Natural killer cell (primary cell): ENCODE data around the gene PATJ. TPM values are rescaled to one million over a fixed set of nuclear protein-coding genes. Genes with fewer than 3 reads are reported as not detected.

Experiments
- ATAC-seq, 3 donors: fragments of 150-1000 bp in 2 of 3; fragments of 200-7000 bp in 1 of 3; cut with Tn5 transposase; 1 replicate in 1 of 3; 2 replicates in 2 of 3; pipeline ENCODE4 v1.10.0; 2021; ENCODE audit warnings: mild to moderate bottlenecking in 2 of 3, moderate library complexity in 2 of 3
- DNase-seq, 2 donors: peaks; one replicate each; pipeline versions ENCODE4 v3.0.0 to v3.0.0-alpha.2; 2013 to 2021; ENCODE audit warnings: mixed read lengths in 1 of 2
- H3K27ac ChIP-seq: one replicate; pipeline ENCODE4 v1.5.1; 2013; ENCODE audit warnings: mild to moderate bottlenecking, low read length
- H3K27me3 ChIP-seq: one replicate; pipeline ENCODE4 v1.6.1; 2013; ENCODE audit warnings: low read length; ENCODE audit not compliant: control insufficient read depth, insufficient read depth
- H3K36me3 ChIP-seq: one replicate; pipeline ENCODE4 v1.6.1; 2013; ENCODE audit warnings: low read length; ENCODE audit not compliant: control insufficient read depth, insufficient read depth
- H3K4me1 ChIP-seq: one replicate; pipeline ENCODE4 v1.6.1; 2013; ENCODE audit warnings: low read length; ENCODE audit not compliant: control insufficient read depth, insufficient read depth
- H3K4me3 ChIP-seq: one replicate; pipeline ENCODE4 v1.5.1; 2013; ENCODE audit warnings: low read length
- H3K9me3 ChIP-seq: one replicate; pipeline ENCODE4 v1.6.1; 2013; ENCODE audit warnings: low read length; ENCODE audit not compliant: control insufficient read depth, insufficient read depth
- H3K27ac Mint-ChIP-seq, 2 donors: one replicate each; pipeline ENCODE4 v1.8.0; 2022; ENCODE audit warnings: mild to moderate bottlenecking in 2 of 2, mixed read lengths in 2 of 2, moderate library complexity in 1 of 2
- H3K27me3 Mint-ChIP-seq, 2 donors: one replicate each; pipeline ENCODE4 v1.8.0; 2022; ENCODE audit warnings: low read depth in 2 of 2, mixed read lengths in 2 of 2
- H3K36me3 Mint-ChIP-seq: one replicate; pipeline ENCODE4 v1.8.0; 2022; ENCODE audit warnings: mixed read lengths
- H3K4me1 Mint-ChIP-seq, 2 donors: one replicate each; pipeline ENCODE4 v1.8.0; 2022; ENCODE audit warnings: mixed read lengths in 2 of 2
- H3K4me3 Mint-ChIP-seq: one replicate; pipeline ENCODE4 v1.8.0; 2022; ENCODE audit warnings: mild to moderate bottlenecking, moderate library complexity, mixed read lengths
- H3K9me3 Mint-ChIP-seq, 2 donors: one replicate each; pipeline ENCODE4 v1.8.0; 2022; ENCODE audit warnings: mixed read lengths in 2 of 2
- WGBS: methylation state at CpG from one replicate; pipeline ENCODE4 v1.1.7; 2013; ENCODE audit warnings: missing lambda C conversion rate; ENCODE audit not compliant: insufficient coverage; 5-methylcytosine and 5-hydroxymethylcytosine counted together
- intact Hi-C: fragments of 100-400 bp; cut with micrococcal nuclease; formaldehyde crosslinking; loops from one replicate; pipeline ENCODE4 v1.14.2; 2022
- total RNA-seq, 4 donors: library from RNA; stranded (reverse); fragments of 120-200 nt in 1 of 4; gene quantifications; one replicate each; pipeline versions ENCODE4 v1.2.3 to v1.2.4, GENCODE V29; 2013 to 2022
- TF ChIP-seq, protein P1 (sequence below): fragments of 200-600 bp; IDR thresholded peaks from one replicate; pipeline ENCODE4 v1.8.0; 2022; ENCODE audit warnings: antibody characterized with exemption

The PATJ gene
- total RNA-seq, 3 donors from 2014 or later (not counting 1 experiment from before 2014, with no cell fraction given), result 15.0 to 18.5 (median 16.7) TPM

DNA sequence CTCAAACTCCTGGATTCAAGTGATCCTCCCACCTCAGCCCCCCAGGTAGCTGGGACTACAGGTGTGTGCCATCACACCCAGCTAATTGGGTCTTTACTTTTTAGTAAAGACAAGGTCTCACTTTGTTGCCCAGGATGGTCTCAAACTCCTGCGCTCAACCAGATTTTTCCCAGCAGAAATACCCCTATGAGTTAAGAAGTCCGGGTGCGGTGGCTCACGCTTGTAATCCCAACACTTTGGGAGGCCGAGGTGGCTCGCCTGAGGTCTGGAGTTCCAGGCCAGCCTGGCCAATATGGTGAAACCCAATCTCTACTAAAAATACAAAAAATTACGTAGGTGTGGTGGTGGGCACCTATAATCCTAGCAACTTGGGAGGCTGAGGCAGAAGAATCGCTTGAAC lies 445.8 kb downstream of the PATJ start:
- TF ChIP-seq, protein P1, sequence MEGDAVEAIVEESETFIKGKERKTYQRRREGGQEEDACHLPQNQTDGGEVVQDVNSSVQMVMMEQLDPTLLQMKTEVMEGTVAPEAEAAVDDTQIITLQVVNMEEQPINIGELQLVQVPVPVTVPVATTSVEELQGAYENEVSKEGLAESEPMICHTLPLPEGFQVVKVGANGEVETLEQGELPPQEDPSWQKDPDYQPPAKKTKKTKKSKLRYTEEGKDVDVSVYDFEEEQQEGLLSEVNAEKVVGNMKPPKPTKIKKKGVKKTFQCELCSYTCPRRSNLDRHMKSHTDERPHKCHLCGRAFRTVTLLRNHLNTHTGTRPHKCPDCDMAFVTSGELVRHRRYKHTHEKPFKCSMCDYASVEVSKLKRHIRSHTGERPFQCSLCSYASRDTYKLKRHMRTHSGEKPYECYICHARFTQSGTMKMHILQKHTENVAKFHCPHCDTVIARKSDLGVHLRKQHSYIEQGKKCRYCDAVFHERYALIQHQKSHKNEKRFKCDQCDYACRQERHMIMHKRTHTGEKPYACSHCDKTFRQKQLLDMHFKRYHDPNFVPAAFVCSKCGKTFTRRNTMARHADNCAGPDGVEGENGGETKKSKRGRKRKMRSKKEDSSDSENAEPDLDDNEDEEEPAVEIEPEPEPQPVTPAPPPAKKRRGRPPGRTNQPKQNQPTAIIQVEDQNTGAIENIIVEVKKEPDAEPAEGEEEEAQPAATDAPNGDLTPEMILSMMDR, result no peak
- Mint-ChIP-seq H3K9me3 (no peaks in the 10 kb centered on the region), H3K27ac (no peak overlapping the region), H3K36me3 (no peaks in the 10 kb centered on the region), H3K27me3 (peaks cover 1 to 3% of the 10 kb centered on the region in 2 donors), H3K4me3 (no peak overlapping the region), H3K4me1 (no peaks in the 10 kb centered on the region)
- Histone ChIP-seq H3K4me1 (no peaks in the 10 kb centered on the region), H3K36me3 (no peaks in the 10 kb centered on the region), H3K27me3 (no peaks in the 10 kb centered on the region), H3K9me3 (no peaks in the 10 kb centered on the region), H3K4me3 (no peak overlapping the region), H3K27ac (no peak overlapping the region)
- no peak for ATAC-seq
- DNase-seq, result no peak
- intact Hi-C loops, result no loop called here
- WGBS, result 92% methylated on average over 7 of the region's 8 CpGs

DNA sequence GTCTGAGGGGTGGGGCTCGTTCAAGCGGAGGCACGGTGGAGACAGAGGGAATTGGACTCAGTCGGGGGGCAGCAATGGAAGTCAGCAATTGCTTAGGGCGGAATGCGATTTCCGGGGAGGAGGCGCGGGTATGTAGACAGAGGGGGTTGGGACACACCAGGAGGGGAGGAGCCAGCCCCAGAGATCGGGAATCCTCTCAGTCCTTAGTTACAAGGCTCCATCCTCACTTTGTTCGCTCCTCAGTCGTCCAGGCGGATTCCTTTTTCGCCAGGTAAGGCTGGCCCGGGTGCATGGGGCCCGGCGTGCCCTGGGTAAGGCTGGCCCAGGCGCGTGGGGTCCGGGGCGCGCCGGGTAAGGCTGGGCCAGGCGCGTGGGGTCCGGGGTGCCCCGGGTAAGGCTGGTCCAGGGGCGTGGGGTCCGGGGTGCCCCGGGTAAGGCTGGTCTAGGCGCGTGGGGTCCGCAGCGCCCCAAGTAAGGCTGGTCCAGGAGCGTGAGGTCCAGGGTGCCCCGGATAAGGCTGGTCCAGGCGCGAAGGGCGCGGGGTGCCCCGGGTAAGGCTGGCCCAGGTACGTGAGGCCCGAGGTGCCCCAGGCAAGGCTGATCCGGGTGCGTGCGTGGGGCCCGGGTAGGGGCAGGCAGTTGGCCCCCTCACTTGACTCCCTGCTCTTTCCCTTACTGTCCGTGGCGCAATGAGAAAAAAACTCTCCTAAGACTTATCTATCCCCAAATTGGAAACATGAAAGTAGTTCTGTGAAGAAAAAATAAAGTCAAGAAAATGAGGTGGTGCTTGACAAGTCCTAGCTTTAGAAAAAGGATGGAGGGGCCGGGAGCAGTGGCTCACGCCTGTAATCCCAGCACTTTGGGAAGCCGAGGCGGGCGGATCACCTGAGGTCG lies 452.6 kb downstream of the PATJ start, which contains the start of gene L1TD1:
Gene L1TD1, plus strand, starts transcription at position 199 of the 894 bp plus-strand sequence. CDS start 11,780 bp downstream, outside the sequence.
- Mint-ChIP-seq H3K9me3 (no peaks in the 10 kb centered on the region), H3K27me3 (peaks cover 25% of the 10 kb centered on the region in 2 donors), H3K36me3 (no peaks in the 10 kb centered on the region), H3K4me3 (no peak within 1 kb of the TSS), H3K4me1 (peaks cover 0 to 6% of the 10 kb centered on the region in 2 donors), H3K27ac (no peak within 1 kb of the TSS)
- no peaks in the 10 kb centered on the region for H3K36me3 ChIP-seq
- WGBS, result 16% methylated on average over 53 of the region's 55 CpGs
- no peaks in the 10 kb centered on the region for H3K4me1 ChIP-seq
- H3K4me3 ChIP-seq, result no peak within 1 kb of the TSS
- H3K27ac ChIP-seq, result no peak within 1 kb of the TSS
- TF ChIP-seq, protein P1, result no peak
- intact Hi-C loops, result no loop called here
- no peak for ATAC-seq
- peaks cover 3% of the 10 kb centered on the region for H3K27me3 ChIP-seq
- no peak for DNase-seq
- H3K9me3 ChIP-seq, result no peaks in the 10 kb centered on the region

DNA sequence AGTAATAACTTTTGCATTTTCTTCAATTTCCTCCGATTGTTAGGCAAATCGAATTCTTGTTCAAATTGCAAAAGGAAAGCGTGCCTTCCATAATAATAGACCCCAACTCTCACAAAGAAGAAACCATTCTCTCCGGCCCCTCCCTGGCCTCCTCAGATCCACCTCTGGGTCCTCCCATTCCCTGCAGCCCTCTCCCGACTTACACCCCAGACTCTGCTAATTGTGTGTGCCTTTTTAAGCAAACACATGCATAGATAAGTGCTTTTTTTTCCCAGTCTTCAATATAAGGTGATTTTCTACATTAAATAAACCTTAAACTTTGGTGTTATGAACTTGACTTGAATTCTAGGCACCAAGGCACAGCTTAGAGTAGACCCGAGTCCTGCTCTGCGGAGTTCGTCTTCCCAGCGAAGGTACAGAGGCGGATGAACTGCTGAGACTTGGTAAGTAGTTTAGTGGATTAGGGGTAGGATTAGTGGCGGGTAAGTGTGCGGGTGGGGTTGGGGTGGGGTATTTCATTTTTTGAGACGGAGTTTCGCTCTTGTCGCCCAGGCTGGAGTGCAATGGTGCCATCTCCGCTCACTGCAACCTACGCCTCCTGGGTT lies 453.9 kb downstream of the PATJ start:
- H3K36me3 ChIP-seq, result no peaks in the 10 kb centered on the region
- DNase-seq (no peak), ATAC-seq (no peak)
- TF ChIP-seq, protein P1, result no peak
- no peak overlapping the region for H3K4me3 ChIP-seq
- no peaks in the 10 kb centered on the region for H3K36me3 Mint-ChIP-seq
- intact Hi-C loops, result no loop called here
- H3K4me1 Mint-ChIP-seq, result peaks cover 0 to 6% of the 10 kb centered on the region in 2 donors
- no peaks in the 10 kb centered on the region for H3K4me1 ChIP-seq
- no peak overlapping the region for H3K4me3 Mint-ChIP-seq
- peaks cover 25% of the 10 kb centered on the region in 2 donors for H3K27me3 Mint-ChIP-seq
- no peaks in the 10 kb centered on the region for H3K9me3 ChIP-seq
- peaks cover 3% of the 10 kb centered on the region for H3K27me3 ChIP-seq
- H3K9me3 Mint-ChIP-seq, result no peaks in the 10 kb centered on the region
- H3K27ac Mint-ChIP-seq, result no peak overlapping the region
- WGBS, result 86% methylated on average over 16 of the region's 17 CpGs
- H3K27ac ChIP-seq, result no peak overlapping the region
